Measurements from ENCODE around the gene ZNF664. TPM values are rescaled to one million over a fixed set of nuclear protein-coding genes. Genes with fewer than 3 reads are reported as not detected.

ZNF664 gene
- total and polyA plus RNA-seq, 8 donors: 23.0 to 72.7 (median 56.7) TPM

DNA sequence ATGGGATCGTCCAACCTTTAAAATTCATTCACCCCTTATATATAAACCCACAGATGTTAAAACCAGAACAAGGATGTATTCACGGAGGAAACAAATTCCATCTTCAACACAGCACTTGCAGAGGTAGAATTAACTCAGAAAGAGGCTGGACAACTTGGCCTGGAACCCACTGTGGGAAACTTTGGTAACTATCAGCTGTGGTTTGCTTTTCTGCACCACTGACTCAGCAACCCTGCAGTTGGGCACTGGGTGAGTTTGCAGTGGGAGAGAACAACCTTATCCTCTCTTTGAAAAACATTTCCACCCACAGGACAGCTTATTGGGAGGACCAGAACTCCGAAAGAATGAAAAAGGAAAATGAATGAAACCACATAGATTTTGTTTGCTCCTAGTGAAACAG lies 66.3 kb downstream of the ZNF664 start:
- intact Hi-C loops (cut with DNase I): loop anchor here in 2 of 3 donors (5.0 kb wide), 3 partner anchors 278 to 733 kb away; no protein-coding TSS in a partner anchor
- TF ChIP-seq, protein P1, sequence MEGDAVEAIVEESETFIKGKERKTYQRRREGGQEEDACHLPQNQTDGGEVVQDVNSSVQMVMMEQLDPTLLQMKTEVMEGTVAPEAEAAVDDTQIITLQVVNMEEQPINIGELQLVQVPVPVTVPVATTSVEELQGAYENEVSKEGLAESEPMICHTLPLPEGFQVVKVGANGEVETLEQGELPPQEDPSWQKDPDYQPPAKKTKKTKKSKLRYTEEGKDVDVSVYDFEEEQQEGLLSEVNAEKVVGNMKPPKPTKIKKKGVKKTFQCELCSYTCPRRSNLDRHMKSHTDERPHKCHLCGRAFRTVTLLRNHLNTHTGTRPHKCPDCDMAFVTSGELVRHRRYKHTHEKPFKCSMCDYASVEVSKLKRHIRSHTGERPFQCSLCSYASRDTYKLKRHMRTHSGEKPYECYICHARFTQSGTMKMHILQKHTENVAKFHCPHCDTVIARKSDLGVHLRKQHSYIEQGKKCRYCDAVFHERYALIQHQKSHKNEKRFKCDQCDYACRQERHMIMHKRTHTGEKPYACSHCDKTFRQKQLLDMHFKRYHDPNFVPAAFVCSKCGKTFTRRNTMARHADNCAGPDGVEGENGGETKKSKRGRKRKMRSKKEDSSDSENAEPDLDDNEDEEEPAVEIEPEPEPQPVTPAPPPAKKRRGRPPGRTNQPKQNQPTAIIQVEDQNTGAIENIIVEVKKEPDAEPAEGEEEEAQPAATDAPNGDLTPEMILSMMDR (IDR thresholded peaks at IDR 0.05): no peak
- H3K27ac ChIP-seq: no peak overlapping the region
- 27 to 28% methylated on average over 3 of the region's 3 CpGs for WGBS, 2 donors
- ATAC-seq (peak; percentile 85 to 95 (median 89)), DNase-seq (peak in 4 of 6 donors; percentile 46 to 64 (median 54)), FAIRE-seq (no peak)
- H3K4me3 ChIP-seq: no peak overlapping the region
- H3K36me3 ChIP-seq: no peaks in the 10 kb centered on the region
- peaks cover 0 to 9% (median 0%) of the 10 kb centered on the region in 3 donors for H3K4me1 ChIP-seq
- no peaks in the 10 kb centered on the region for H3K27me3 ChIP-seq
- no peaks in the 10 kb centered on the region for H3K9me3 ChIP-seq

DNA sequence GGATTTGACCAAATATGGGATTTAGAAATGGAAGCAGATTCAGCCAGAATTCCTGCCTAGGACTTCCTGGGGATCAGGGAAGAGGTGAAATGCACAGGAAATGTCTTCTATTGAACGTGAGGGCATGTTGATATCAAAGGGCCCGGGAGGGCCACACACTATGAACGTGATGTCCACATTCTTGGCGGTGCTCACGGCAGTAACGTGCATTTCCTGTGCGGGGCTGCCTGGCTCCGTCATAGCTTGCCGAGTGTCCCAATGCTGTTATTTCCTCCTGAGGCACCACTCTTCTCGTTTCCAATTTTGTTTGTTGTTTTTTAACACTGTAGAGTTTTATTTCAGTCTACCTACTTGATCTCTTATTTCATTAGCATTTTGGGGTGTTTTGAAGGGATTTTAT lies 67.3 kb downstream of the ZNF664 start:
- Histone ChIP-seq H3K9me3 (no peaks in the 10 kb centered on the region), H3K36me3 (no peaks in the 10 kb centered on the region), H3K4me1 (peaks cover 0 to 9% (median 0%) of the 10 kb centered on the region in 3 donors), H3K4me3 (no peak overlapping the region), H3K27me3 (no peaks in the 10 kb centered on the region), H3K27ac (no peak overlapping the region)
- no peak for FAIRE-seq
- WGBS, 2 donors: 78 to 80% methylated on average over 10 of the region's 10 CpGs
- intact Hi-C loops (cut with DNase I): loop anchor here in 1 of 3 donors (10.0 kb wide), 1 partner anchor 735 kb away; no protein-coding TSS in a partner anchor
- TF ChIP-seq, protein P1 (IDR thresholded peaks at IDR 0.05): no peak
- no peak for ATAC-seq
- DNase-seq: no peak

DNA sequence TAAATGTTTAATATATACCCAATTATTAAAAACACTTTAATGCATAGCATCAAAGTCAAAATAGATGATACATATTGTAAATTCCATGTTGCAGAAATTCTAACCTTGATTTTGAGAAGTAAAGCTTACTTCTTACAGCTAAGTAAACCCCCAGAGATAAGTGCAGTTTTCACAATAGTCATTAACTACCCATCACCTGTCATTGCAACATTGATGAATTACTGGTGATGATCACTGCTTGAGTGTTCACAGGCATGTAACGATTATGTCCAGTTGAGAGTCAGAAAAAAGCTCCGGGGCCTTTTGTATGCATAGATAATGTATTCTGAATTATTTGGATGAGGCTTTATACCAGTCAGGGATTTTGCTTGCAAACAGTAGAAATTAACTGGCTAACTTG lies 67.7 kb downstream of the ZNF664 start:
- FAIRE-seq (no peak), ATAC-seq (no peak)

DNA sequence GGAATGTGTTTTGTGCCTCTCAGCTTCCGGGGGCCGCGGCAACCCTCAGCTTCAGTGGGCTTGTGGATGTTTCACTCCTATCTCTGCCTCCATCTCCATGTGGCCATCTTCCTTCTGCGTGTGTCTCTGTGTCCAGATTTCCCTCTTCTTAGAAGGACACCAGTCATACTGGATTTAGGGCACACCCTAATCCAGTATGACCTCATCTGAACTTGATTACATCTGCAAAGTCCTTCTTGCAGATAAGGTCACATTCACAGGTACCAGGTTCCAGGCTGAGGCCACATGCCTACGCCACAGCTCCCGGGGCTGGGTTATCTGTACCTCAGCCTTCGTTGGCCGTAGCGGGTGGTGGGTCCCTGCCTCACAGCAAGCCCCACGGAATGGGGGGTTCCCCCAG lies 68.9 kb downstream of the ZNF664 start:
- ATAC-seq: no peak
- Histone ChIP-seq H3K4me1 (peaks cover 0 to 9% (median 0%) of the 10 kb centered on the region in 3 donors), H3K27me3 (no peaks in the 10 kb centered on the region), H3K4me3 (no peak overlapping the region), H3K9me3 (no peaks in the 10 kb centered on the region), H3K36me3 (no peaks in the 10 kb centered on the region), H3K27ac (no peak overlapping the region)
- FAIRE-seq: no peak
- TF ChIP-seq, protein P1 (IDR thresholded peaks at IDR 0.05): no peak
- no peak for DNase-seq
- WGBS, 2 donors: 93 to 96% methylated on average over 10 of the region's 10 CpGs
- intact Hi-C loops (cut with DNase I): loop anchor here in 1 of 3 donors (10.0 kb wide), 1 partner anchor 733 kb away; no protein-coding TSS in a partner anchor

More for the DNA sequence above, 67.7 kb downstream of the ZNF664 start:
- TF ChIP-seq, protein P1 (IDR thresholded peaks at IDR 0.05): no peak
- Histone ChIP-seq H3K36me3 (no peaks in the 10 kb centered on the region), H3K27ac (no peak overlapping the region), H3K4me1 (peaks cover 0 to 9% (median 0%) of the 10 kb centered on the region in 3 donors), H3K4me3 (no peak overlapping the region), H3K9me3 (no peaks in the 10 kb centered on the region), H3K27me3 (no peaks in the 10 kb centered on the region)
- WGBS, 2 donors: 76 to 80% methylated on average over 2 of the region's 2 CpGs
- intact Hi-C loops (cut with DNase I): loop anchor here in 1 of 3 donors (10.0 kb wide), 1 partner anchor 734 kb away; no protein-coding TSS in a partner anchor
- no peak for DNase-seq

DNA sequence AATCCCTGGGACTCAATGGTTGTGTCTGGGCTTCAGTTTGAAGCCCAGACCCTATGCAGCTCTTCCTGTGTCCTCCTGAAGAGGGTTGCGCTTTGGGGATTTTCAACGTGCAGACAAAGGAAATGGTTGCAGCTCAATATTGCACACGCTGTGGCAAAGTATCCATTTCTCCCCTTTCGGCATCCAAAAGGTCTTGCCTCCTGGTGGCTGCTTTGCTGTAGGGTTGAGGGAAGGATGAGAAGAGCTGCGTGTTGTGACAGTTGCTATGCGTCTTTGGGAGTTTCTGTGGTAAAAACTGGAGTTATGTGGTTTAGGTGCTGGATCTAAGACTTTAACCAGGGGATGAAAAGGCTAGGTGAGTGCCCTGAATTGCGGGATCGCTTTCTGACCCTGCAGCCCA lies 71.0 kb downstream of the ZNF664 start:
- Histone ChIP-seq H3K4me3 (no peak overlapping the region), H3K4me1 (peaks cover 0 to 8% (median 0%) of the 10 kb centered on the region in 3 donors), H3K36me3 (no peaks in the 10 kb centered on the region), H3K27ac (no peak overlapping the region), H3K27me3 (no peaks in the 10 kb centered on the region), H3K9me3 (no peaks in the 10 kb centered on the region)
- TF ChIP-seq, protein P1 (IDR thresholded peaks at IDR 0.05): no peak
- FAIRE-seq: no peak
- 92% methylated on average over 8 of the region's 8 CpGs for WGBS, 2 donors
- DNase-seq: no peak
- intact Hi-C loops (cut with DNase I): loop anchor here in 1 of 3 donors (10.0 kb wide), 1 partner anchor 731 kb away; no protein-coding TSS in a partner anchor
- no peak for ATAC-seq

Data from pancreas (tissue), 10 donors.